A204.1 (cell line): ENCODE data around the gene KIF22.

ENCODE experiments used
- FAIRE-seq: peaks from 2 replicates; lab custom pipeline; 2012; peaks lifted over from hg19 to GRCh38; lab: Jason Lieb, UNC

The KIF22 gene

DNA sequence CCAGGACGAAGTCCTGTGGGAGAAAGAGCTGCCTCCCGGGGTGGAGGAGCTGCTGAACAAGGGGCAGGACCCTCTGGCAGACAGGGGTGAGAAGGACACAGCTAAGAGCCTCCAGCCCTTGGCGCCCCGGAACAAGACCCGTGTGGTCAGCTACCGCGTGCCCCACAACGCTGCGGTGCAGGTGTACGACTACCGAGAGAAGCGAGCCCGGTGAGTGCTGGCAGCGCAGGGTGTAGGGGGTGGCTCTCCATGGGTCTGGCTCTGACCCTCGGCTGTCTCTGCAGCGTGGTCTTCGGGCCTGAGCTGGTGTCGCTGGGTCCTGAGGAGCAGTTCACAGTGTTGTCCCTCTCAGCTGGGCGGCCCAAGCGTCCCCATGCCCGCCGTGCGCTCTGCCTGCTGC is 51.1 kb downstream of the KIF22 start:
- no peak for FAIRE-seq

DNA sequence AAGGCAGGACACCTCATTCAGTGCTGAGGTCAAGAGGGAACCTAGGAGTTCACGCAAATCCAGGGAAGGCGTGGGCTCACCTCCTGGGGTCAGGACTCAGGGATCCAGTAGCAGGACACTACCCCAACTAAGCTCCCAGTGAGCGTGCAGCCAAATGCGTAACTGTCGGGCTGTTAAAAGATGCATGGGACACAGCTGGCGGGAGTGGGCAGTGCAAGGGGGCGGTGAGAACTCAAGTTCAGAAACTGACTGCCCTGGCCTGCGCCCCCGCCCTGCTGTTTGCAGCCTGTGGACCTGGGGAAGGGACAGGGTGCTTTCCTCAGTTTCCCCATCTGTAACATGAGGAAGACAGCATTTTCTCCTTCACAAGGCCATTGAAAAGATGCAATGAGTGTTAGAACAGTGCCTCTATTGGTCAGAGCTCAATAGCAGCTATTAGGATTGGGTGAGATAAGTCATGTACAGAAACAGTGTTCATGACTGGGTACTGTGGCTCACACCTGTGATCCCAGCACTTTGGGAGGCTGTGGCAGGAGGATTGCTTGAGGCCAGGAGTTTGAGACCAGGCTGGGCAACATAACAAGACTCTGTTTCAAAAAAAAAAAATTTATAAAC is 52.3 kb downstream of the KIF22 start:
- FAIRE-seq, result no peak

DNA sequence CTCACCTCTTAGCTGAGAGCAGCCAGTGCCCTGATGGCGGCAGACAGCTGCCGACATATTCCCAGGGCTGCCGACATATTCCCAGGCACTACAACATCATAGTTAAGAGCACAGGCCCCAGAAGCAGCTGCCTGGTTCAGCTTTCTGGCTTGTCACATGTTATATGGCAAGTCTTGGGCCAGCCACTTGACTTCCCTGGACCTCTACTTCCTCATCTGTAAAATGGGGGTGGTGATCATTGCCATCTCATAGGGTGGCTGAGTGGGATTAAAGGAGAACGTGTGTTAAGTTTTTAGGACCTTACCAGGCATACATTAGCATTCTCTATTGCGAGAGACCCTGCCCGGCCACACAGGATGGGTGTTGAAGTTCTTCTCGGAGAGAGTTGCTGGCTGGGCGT is 53.4 kb downstream of the KIF22 start:
- FAIRE-seq, result no peak

DNA sequence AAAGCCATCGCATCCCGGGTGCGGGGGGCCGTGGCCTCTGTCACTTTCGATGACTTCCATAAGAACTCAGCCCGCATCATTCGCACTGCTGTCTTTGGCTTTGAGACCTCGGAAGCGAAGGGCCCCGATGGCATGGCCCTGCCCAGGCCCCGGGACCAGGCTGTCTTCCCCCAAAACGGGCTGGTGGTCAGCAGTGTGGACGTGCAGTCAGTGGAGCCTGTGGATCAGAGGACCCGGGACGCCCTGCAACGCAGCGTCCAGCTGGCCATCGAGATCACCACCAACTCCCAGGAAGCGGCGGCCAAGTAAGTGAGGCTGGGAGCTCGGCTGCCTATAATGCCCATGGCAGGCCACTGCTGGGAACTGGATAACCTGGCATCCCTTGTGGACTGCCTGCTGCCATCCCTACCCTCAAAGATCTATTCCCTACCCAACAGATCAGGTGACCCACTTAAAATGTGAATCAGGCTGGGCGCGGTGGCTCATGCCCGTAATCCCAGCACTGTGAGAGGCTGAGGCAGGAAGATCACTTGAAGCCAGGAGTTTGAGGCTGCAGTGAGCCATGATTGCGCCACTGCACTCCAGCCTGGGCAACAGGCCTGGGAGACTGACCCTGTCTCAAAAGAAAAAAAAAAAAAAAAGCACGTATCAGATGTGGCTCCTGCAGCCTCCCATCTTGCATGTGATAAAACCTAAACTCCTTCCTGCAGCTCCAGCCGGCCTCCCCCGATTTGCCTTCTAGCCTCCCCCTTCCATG is 54.2 kb downstream of the KIF22 start:
- no peak for FAIRE-seq

DNA sequence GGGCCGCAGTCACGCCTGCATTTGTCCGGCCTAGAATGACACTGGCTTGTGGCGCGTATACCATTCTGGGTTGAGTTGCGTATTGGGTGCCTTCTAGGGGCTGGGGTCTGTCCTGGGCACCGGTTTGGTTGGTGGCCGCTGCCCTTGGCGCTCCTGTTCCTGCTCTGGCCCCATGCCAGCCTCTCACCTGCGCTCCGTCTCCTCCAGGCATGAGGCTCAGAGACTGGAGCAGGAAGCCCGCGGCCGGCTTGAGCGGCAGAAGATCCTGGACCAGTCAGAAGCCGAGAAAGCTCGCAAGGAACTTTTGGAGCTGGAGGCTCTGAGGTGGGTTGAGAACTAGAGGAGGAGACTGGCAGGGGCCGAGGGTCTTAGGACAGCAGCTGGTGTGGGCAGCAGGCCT is 55.1 kb downstream of the KIF22 start:
- FAIRE-seq, result no peak

DNA sequence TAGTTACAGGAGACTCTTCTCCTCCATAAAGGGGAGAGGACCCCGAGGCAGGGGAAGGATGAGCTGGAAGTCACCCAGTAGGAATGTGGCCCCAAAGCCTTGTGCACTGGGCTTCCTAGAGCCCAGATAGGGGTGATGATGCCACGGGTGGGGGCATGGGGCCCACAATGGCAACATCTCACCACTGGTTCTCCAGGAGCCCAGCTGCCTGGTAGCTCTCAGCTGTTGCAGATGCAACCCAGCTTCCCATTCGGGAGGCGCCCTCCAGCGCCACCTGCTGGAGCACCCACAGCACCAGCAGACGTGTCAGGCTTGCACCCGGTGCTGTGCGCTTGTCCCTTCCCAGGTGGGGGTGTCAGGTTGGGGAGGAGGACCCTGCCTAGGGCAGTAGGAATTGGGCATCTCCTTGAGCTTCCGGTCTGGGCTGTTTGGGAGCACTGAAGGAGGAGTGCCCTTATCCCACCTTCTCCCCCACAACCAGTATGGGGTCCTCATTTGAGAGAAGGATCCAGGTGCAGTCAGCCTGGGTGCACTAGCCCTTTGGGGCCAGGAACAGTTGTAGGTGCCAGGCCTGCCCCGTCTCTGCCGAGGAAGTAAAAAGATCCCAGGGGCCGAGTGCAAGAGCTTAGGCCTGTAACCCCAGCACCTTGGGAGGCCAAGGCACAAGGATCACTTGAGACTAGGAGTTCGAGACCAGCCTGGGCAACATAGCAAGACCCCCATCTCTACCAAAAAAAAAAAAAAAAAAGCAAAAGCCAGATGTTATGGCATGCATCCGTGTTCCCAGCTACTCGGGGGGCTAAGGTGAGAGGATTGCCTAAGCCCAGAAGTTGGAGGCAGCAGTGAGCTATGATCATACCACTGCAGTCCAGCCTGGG is 58.1 kb downstream of the KIF22 start:
- FAIRE-seq, result no peak

DNA sequence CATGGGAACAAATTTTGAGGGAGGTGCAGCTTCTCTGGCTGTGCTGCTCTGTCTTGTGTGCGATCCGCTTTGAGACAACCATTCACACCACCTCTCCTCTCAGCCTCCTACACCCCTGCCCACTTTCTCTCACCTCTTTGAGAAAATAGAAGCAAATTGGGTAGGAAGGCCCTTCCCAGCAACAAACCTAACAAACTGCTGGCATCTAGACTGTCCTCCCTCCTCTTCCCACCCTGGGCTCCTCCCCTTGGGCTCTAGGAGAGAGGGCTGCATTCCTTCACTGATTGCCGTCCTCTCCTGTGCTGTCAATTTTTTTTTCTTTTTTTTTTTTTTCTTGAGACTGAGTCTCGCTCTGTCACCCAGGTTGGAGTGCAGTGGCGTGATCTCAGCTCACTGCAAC is 59.0 kb downstream of the KIF22 start:
- no peak for FAIRE-seq

DNA sequence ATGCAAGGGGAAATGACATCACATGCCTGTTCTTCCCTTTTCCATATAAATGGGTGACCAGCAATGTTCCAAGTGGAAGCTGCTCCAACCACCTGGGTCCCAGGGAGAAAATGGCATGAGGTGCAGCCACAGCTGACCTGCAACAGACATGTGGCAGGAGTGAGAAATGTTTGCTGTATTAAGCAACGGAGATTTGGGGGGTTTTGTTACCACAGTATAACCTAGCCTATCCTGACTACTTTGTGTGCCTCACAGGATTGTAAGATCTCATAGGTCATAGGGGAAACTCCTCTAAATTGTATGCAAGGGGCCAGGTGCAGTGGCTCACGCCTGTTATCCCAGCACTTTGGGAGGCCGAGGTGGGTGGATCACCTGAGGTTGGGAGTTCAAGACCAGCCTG is 60.4 kb downstream of the KIF22 start:
- FAIRE-seq, result no peak

DNA sequence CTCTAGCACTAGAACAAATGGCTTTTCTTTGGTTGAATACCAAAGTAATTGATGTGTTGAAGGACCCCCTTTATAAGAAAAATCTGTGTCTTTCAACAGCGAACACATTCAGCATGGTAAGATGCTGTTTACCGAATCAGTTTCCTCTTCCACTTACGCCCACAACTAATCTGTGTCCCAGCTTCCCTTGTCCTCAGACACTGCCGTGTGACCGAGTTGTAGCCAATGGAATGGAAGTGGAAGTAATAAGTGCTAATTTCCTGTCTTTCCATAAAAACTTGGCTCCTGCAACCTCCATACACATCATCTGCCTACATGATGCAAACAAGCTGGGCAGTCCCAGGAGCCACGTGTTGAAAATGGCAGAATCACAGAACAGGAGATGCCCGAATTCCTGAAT is 62.1 kb downstream of the KIF22 start:
- no peak for FAIRE-seq

DNA sequence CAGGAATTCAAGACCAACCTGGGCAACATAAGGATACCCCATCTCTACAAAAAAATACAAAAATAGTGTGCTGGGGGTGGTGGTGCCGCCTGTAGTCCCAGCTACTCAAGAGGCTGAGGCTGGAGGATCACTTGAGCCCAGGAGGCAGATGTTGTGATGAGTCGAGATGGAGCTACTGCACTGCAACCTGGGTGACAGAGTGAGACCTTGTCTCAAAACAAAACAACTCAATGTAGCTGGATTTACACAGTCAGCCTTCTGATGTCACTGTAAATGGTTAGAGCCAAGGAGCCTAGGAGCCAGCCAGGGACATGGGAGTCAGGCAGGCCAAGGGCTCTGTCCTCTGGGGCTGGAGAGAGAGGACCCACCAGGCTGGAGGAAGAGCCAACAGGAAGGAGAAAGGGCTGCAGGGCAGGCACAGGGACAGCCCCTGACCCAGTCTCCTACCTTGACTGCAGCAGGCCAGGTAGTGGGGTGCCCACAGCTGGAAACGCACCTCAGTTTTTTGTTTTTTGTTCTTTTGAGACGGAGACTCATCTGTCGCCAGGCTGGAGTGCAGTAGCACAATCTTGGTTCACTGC is 64.1 kb downstream of the KIF22 start:
- FAIRE-seq, result no peak
